ENCODE data around the gene GPATCH2.
"Not testable (repeated sequence)": the region's sequence is repeated elsewhere in the genome, so short reads cannot be mapped to it uniquely, and the experiment has no call there.

GPATCH2 gene

GRCh38 chr1:217443845-217444244 lies 187.0 kb downstream of the GPATCH2 start:
- DNase-seq (ENCODE audit: low read depth in 2 of 2): no peak

DNA sequence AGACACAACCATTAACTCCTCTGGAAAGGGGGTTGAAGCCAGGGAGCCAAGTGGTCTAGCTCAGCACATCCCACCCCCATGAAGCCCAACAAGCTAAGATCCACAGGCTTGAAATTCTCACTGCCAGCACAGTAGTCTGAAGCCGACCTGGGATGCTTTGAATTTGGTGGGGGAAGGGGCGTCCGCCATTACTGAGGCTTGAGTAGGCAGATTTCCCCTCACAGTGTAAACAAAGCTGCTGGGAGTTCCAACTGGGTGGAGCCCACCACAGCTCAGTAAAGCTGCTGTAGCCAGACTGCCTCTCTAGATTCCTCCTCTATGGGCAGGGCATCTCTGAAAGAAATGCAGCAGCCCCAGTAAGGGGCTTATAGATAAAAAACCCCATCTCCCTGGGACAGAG lies 193.5 kb downstream of the GPATCH2 start:
- DNase-seq (ENCODE audit: low read depth in 2 of 2): no peak

- no peak for DNase-seq (ENCODE audit: low read depth in 2 of 2)
These were observed 195.7 kb downstream of the GPATCH2 start for GRCh38 chr1:217435204-217435603.

GRCh38 chr1:217433664-217434063 lies 197.2 kb downstream of the GPATCH2 start:
- no peak for DNase-seq (ENCODE audit: low read depth in 2 of 2)

GRCh38 chr1:217432339-217432738 lies 198.6 kb downstream of the GPATCH2 start:
- DNase-seq (ENCODE audit: low read depth in 2 of 2): no peak

DNA sequence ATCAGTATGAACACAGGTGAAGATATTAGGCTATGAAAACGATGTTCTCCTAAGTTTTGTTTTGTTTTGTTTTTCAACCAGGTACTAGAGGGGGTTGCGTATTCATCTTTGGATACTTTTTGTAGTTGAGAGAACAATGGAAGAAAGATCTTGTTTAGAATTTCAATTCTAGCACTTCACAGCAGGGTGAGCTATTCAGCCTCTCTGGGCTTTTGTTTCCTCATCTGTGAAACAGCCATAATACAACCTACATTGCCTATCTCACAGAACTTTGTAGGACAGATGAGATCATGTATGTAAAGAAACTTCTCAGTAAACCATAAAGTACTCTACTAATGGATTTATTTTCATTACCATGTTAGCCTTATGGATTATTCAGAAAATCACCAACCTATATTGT lies 199.5 kb downstream of the GPATCH2 start:
- DNase-seq (ENCODE audit: low read depth in 2 of 2): no peak

DNA sequence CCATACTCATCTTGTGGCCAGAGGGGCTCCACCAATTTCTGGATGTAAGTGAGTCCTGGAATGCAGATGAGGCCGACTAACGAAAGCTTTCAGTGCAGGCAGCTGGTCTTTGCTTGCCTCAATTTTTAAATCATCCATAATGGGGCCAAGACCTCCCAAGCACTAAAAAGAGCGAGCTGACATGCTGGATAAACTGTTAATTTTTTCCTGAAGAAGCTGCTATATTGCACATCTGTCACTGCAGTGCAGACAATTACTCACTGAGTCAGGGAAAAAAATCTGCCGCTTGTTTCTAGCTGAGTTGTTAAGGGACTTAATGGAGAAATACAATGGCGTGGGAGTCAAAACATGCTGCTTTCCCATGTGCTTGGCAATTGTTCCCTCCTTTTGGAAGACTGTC lies 205.5 kb downstream of the GPATCH2 start:
- no peak for DNase-seq (ENCODE audit: low read depth in 2 of 2)

- DNase-seq (ENCODE audit: low read depth in 2 of 2): no peak
These were observed 211.7 kb downstream of the GPATCH2 start for GRCh38 chr1:217419194-217419551.

DNA sequence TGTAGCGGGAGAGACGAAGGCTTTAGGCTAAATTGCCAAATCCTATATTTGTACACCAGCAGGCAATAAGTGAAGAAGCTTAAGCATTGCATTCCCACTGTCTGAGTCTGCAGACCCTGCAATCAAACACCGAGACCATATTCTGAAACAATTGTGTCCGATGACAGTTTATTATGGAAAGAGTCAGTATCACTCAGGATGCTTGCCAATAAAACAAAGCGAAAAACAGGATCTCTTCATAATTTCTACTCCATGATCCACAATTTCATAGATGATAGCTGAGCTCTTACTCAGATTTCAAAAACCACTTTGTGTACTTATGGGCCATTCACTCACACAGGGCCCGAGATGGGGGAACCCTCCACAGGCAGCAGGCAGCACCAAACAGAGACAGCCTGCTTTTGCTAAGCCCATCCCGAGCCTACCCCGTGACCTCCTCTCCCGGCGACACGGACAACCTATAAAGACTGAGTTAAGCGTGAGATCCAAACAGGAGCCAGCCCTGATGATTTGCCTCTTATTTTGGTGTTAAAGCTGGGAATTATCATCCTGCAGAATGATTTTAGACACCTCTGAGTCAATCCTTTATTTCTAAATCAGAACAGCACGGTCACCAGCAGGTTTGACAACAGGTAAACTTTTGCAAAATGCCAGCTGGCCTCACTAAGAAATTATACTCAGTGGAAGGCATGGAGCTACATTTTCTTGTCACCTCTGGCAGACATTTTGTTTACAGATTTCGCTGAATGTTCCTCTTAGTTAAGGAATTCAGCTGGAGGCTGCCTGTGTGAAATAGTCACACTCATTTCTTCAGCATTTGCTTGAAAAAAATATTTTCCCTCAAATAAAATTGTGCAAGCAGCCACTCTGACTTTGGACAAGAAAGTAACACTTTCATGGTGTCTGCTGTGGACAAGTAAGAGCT lies 212.4 kb downstream of the GPATCH2 start:
- no peak for DNase-seq (ENCODE audit: low read depth in 2 of 2)

- no peak for DNase-seq (ENCODE audit: low read depth in 2 of 2)
These were observed 213.5 kb downstream of the GPATCH2 start for GRCh38 chr1:217417363-217417762.

DNA sequence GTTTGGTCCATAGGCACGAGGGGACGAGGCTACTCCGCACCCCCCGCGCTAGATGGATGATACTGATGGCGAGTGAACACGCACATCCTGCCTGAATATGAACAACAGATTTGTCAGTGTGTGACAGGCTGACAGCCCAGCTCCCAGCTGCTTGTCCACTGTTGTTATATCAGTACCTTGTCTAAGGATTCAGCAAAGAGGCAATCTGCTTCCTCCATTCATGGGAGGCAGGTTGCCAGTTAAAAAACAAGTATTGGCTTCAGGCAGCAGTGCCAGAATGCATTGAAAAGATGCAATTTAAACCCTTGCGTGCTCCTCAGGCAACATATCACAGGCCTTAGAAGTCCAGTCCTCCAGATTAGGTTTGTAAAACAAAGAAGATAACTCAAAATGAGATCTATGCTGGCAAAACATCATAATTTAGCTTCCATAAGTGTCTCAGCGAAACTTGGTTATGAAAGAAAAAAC lies 223.3 kb downstream of the GPATCH2 start:
- DNase-seq (ENCODE audit: low read depth in 2 of 2): no peak

- DNase-seq (ENCODE audit: low read depth in 2 of 2): no peak
These were observed 227.7 kb downstream of the GPATCH2 start for GRCh38 chr1:217403026-217403720.

DNA sequence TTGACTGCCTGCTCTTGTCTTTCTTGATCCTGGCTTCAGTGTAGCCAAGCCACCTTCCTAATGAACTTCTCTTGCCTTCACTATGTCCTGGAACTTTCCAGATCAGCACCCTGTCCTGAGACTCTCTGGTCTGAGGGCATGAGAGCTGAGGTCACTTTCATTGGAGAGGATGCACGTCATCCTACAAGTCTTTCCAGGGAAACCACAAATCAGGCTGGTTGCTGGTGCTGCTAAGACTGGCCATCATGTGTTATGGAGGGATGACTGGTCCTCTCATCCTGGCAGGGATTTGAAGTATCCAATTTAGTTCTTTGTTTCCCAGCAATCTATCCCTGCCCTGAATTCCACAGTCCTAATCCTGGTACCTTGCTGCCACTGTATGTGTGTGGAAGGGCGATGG lies 228.6 kb downstream of the GPATCH2 start:
- no peak for DNase-seq (ENCODE audit: low read depth in 2 of 2)

DNA sequence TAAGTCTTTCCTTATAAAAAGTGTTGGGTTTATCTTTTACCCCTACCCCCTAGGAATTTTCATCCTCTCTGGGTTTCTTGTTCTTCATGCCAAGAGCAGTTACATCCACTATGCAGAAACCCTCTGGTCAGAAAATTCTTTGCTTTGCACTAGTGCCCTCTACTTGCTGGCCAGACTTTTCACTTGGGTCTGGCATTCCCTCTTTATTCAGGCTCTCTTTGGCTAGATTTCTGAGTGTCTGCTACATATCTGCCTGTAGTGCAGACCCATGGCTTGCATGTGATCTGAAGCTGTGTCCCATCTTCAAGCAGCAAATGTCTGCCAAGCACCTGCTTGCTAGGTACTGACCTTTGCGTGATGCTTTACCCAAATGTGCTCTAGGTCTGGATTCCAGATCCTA lies 237.0 kb downstream of the GPATCH2 start:
- no peak for DNase-seq (ENCODE audit: low read depth in 2 of 2)

DNA sequence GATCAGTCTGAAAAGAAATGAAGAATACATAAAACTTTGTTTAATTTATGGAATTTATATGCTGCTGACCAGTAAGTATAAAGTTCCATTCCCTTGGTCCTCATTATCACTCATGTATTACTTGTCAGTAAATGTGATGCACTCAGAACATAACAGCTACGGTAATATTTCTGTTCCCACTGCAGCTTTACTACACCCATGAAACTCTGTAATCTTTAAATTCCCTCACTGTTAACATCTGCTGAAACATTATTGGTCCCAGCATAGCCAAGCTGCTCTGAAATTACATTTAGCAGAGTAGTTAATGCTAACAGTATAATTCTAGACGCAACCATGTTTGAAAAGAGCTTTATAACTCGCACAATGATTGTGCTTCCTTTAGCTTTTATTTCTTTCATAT lies 238.4 kb downstream of the GPATCH2 start:
- DNase-seq (ENCODE audit: low read depth in 2 of 2): no peak

- no peak for DNase-seq (ENCODE audit: low read depth in 2 of 2)
These were observed 241.0 kb downstream of the GPATCH2 start for GRCh38 chr1:217389895-217390294.

DNA sequence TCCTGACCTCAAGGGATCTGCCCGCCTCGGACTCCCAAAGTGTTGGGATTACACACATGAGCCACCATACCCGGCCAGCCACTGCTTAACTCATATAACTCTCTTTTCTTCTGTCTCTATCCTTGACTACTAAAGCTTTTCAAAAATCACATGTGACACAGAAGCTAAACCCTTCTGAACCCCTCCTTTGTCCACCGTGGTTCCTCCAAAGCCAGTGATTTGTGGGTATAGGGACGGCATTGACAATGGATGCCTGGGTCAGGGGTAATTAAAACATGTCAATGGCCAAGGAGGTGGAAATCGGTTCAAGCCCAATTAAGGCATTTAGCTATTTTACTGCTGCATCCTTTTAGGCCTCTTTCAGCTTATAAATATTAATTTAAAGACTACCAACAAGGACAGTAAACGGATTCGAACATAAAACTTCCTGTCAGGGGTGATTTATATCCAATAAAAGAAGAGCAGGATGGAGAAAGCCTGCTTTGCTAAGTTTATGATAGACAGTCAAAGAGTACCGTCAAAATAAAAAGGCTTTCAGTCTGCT lies 242.3 kb downstream of the GPATCH2 start:
- no peak for DNase-seq (ENCODE audit: low read depth in 2 of 2)

- not testable (repeated sequence) for DNase-seq (ENCODE audit: low read depth in 2 of 2)
These were observed 249.1 kb downstream of the GPATCH2 start for GRCh38 chr1:217381773-217382172.

- DNase-seq (ENCODE audit: low read depth in 2 of 2): not testable (repeated sequence)
These were observed 251.1 kb downstream of the GPATCH2 start for GRCh38 chr1:217379804-217380203.

DNA sequence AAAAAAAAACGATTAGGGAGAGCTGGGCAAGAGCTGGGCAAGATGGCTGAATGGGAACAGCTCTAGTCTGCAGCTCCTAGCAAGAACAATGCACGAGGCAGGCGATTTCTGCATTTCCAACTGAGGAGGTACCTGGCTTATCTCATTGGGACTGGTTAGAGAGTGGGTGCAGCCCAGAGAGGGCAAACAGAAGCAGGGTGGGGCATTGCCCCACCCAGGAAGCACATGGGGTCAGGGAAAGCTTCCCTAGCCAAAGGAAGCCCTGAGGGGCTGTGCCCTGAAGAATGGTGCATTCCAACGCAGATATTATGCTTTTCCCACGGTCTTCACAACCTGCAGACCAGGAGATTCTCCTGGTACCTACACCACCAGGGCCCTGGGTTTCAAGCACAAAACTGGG lies 251.6 kb downstream of the GPATCH2 start:
- DNase-seq (ENCODE audit: low read depth in 2 of 2): no peak
